ENCODE data around the gene CDK5R2. TPM values are rescaled to one million over a fixed set of nuclear protein-coding genes. Genes with fewer than 3 reads are reported as not detected.

CDK5R2 gene
- total RNA-seq = under 1 TPM in 1 of 10 donors, not detected in 9; 0.09 TPM
- not detected for polyA plus RNA-seq
- long read RNA-seq, donor 1 = 0 reads
- long read RNA-seq, donor 2 = 0 reads
- long read RNA-seq, donor 3 = 0 reads

- TF ChIP-seq CTCF (IDR thresholded peaks at IDR 0.05) = no peak
- H3K4me1 ChIP-seq = peaks cover 0 to 27% (median 12%) of the 10 kb centered on the region in 9 donors
- no peak within 1 kb of the TSS for H3K27ac ChIP-seq
- intact Hi-C loops (cut with DNase I) = no loop called here
- peak within 1 kb of the TSS in 9 of 10 donors; percentile 19 to 46 (median 36) for H3K4me3 ChIP-seq
- peak; percentile 65 to 71 for DNase-seq
- H3K9me3 ChIP-seq = no peaks in the 10 kb centered on the region
- ATAC-seq = peak; percentile 56 to 88 (median 78)
- H3K36me3 ChIP-seq = no peaks in the 10 kb centered on the region
- 1 to 2% methylated on average over 37 of the region's 37 CpGs for WGBS, 2 donors
- H3K27me3 ChIP-seq = peaks cover 48 to 100% (median 93%) of the 10 kb centered on the region in 7 donors
These were observed at the start of gene CDK5R2 for GRCh38 chr2:218959141-218959731. Gene CDK5R2 (plus strand): TSS chr2:218959666. CDS start chr2:218959821, 155 bp downstream.

- no peak for ATAC-seq
These were observed 48.7 kb upstream of the CDK5R2 start for GRCh38 chr2:218910741-218911140.

GRCh38 chr2:218920504-218920903 is 39.0 kb upstream of the CDK5R2 start:
- Histone ChIP-seq H3K36me3 (no peaks in the 10 kb centered on the region), H3K27me3 (peaks cover 0 to 89% (median 62%) of the 10 kb centered on the region in 7 donors), H3K9me3 (peaks cover 0 to 14% (median 0%) of the 10 kb centered on the region in 11 donors), H3K27ac (no peak overlapping the region), H3K4me3 (no peak overlapping the region), H3K4me1 (no peaks in the 10 kb centered on the region)
- DNase-seq (no peak), ATAC-seq (no peak)
- TF ChIP-seq CTCF (IDR thresholded peaks at IDR 0.05) = no peak
- intact Hi-C loops (cut with DNase I) = no loop called here
- 84 to 88% methylated on average over 1 of the region's 1 CpG for WGBS, 2 donors

More at GRCh38 chr2:218910741-218911140, 48.7 kb upstream of the CDK5R2 start:
- WGBS, 2 donors = 83% methylated on average over 6 of the region's 6 CpGs
- H3K9me3 ChIP-seq = no peaks in the 10 kb centered on the region
- peaks cover 0 to 15% (median 13%) of the 10 kb centered on the region in 9 donors for H3K4me1 ChIP-seq
- no peak for TF ChIP-seq CTCF (IDR thresholded peaks at IDR 0.05)
- DNase-seq = no peak
- no peak overlapping the region for H3K27ac ChIP-seq
- H3K4me3 ChIP-seq = no peak overlapping the region
- peaks cover 0 to 40% (median 16%) of the 10 kb centered on the region in 7 donors for H3K27me3 ChIP-seq
- intact Hi-C loops (cut with DNase I) = no loop called here
- H3K36me3 ChIP-seq = no peaks in the 10 kb centered on the region

GRCh38 chr2:218924757-218925156 is 34.7 kb upstream of the CDK5R2 start:
- H3K27ac ChIP-seq = no peak overlapping the region
- ATAC-seq (no peak), DNase-seq (no peak)
- H3K4me1 ChIP-seq = no peaks in the 10 kb centered on the region
- TF ChIP-seq CTCF (IDR thresholded peaks at IDR 0.05) = no peak
- H3K9me3 ChIP-seq = peaks cover 0 to 14% (median 0%) of the 10 kb centered on the region in 11 donors
- H3K4me3 ChIP-seq = no peak overlapping the region
- intact Hi-C loops (cut with DNase I) = no loop called here
- no peaks in the 10 kb centered on the region for H3K36me3 ChIP-seq
- WGBS, 2 donors = 83 to 87% methylated on average over 2 of the region's 2 CpGs
- H3K27me3 ChIP-seq = peaks cover 0 to 68% (median 53%) of the 10 kb centered on the region in 7 donors

Measured in heart right ventricle (tissue), 16 donors.